Measurements from ENCODE around the gene CAMTA1.
A peak's percentile ranks its signal among the peaks of the same experiment; 100 is the strongest.

Gene CAMTA1

GRCh38 chr1:6802893-6803292 lies 17.6 kb downstream of the CAMTA1 start:
- H3K9ac ChIP-seq (ENCODE audit: low read length): no peak overlapping the region
- H3K4me3 ChIP-seq (ENCODE audit: low read length): no peak overlapping the region
- DNase-seq: no peak
- H3F3A ChIP-seq (ENCODE audit: insufficient read depth, low read length): no peaks in the 10 kb centered on the region
- TF ChIP-seq EZH2phosphoT487 (IDR thresholded peaks at IDR 0.05; ENCODE audit: low read length) (no peak), CTCF (IDR thresholded peaks at IDR 0.05; ENCODE audit: low read length) (no peak), EZH2 (optimal IDR thresholded peaks at IDR 0.05; ENCODE audit: low read depth, low read length) (no peak)
- peaks cover 90% of the 10 kb centered on the region for H3K79me2 ChIP-seq (ENCODE audit: low read length)
- no peak overlapping the region for H3K4me2 ChIP-seq (ENCODE audit: low read depth, low read length)
- no peaks in the 10 kb centered on the region for H3K36me3 ChIP-seq (replicated peaks; ENCODE audit: insufficient read depth, low read length)
- no peak overlapping the region for H2AFZ ChIP-seq (ENCODE audit: low read length)
- H3K27ac ChIP-seq (ENCODE audit: low read length): no peak overlapping the region
- H3K9me2 ChIP-seq (replicated peaks; ENCODE audit: insufficient read depth, low read length): no peaks in the 10 kb centered on the region
- H3K27me3 ChIP-seq (replicated peaks; ENCODE audit: insufficient read depth, low read length): no peaks in the 10 kb centered on the region
- no peaks in the 10 kb centered on the region for H3K9me3 ChIP-seq (replicated peaks; ENCODE audit: insufficient read depth, low read length)
- peaks cover 8% of the 10 kb centered on the region for H3K4me1 ChIP-seq (ENCODE audit: low read length)
- H4K20me1 ChIP-seq (ENCODE audit: insufficient read depth, low read length): no peaks in the 10 kb centered on the region; the same call in 1 of the 2 replicates

GRCh38 chr1:6803357-6803756 lies 18.1 kb downstream of the CAMTA1 start:
- H3K4me1 ChIP-seq (ENCODE audit: low read length): peaks cover 8% of the 10 kb centered on the region
- H3K79me2 ChIP-seq (ENCODE audit: low read length): peaks cover 91% of the 10 kb centered on the region
- H3K4me2 ChIP-seq (ENCODE audit: low read depth, low read length): no peak overlapping the region
- H3K9me2 ChIP-seq (replicated peaks; ENCODE audit: insufficient read depth, low read length): no peaks in the 10 kb centered on the region
- no peak overlapping the region for H3K27ac ChIP-seq (ENCODE audit: low read length)
- H3K9me3 ChIP-seq (replicated peaks; ENCODE audit: insufficient read depth, low read length): no peaks in the 10 kb centered on the region
- TF ChIP-seq EZH2 (optimal IDR thresholded peaks at IDR 0.05; ENCODE audit: low read depth, low read length): no peak
- TF ChIP-seq EZH2phosphoT487 (IDR thresholded peaks at IDR 0.05; ENCODE audit: low read length): no peak
- TF ChIP-seq CTCF (IDR thresholded peaks at IDR 0.05; ENCODE audit: low read length): no peak
- H4K20me1 ChIP-seq (ENCODE audit: insufficient read depth, low read length): no peaks in the 10 kb centered on the region; the same call in 1 of the 2 replicates
- no peak overlapping the region for H2AFZ ChIP-seq (ENCODE audit: low read length)
- no peaks in the 10 kb centered on the region for H3K27me3 ChIP-seq (replicated peaks; ENCODE audit: insufficient read depth, low read length)
- no peak overlapping the region for H3K9ac ChIP-seq (ENCODE audit: low read length)
- no peak overlapping the region for H3K4me3 ChIP-seq (ENCODE audit: low read length)
- no peaks in the 10 kb centered on the region for H3F3A ChIP-seq (ENCODE audit: insufficient read depth, low read length)
- H3K36me3 ChIP-seq (replicated peaks; ENCODE audit: insufficient read depth, low read length): no peaks in the 10 kb centered on the region
- no peak for DNase-seq

GRCh38 chr1:6805004-6805416 lies 19.8 kb downstream of the CAMTA1 start:
- H3K4me2 ChIP-seq (ENCODE audit: low read depth, low read length): no peak overlapping the region

GRCh38 chr1:6807782-6808181 lies 22.5 kb downstream of the CAMTA1 start:
- TF ChIP-seq CTCF (IDR thresholded peaks at IDR 0.05; ENCODE audit: low read length) (no peak), EZH2 (optimal IDR thresholded peaks at IDR 0.05; ENCODE audit: low read depth, low read length) (no peak), EZH2phosphoT487 (IDR thresholded peaks at IDR 0.05; ENCODE audit: low read length) (no peak)
- Histone ChIP-seq H3K27ac (ENCODE audit: low read length) (no peak overlapping the region), H3K27me3 (replicated peaks; ENCODE audit: insufficient read depth, low read length) (no peaks in the 10 kb centered on the region), H3K9me3 (replicated peaks; ENCODE audit: insufficient read depth, low read length) (no peaks in the 10 kb centered on the region), H3K36me3 (replicated peaks; ENCODE audit: insufficient read depth, low read length) (no peaks in the 10 kb centered on the region), H3K4me3 (ENCODE audit: low read length) (no peak overlapping the region), H3K9me2 (replicated peaks; ENCODE audit: insufficient read depth, low read length) (no peaks in the 10 kb centered on the region), H3K4me1 (ENCODE audit: low read length) (peaks cover 8% of the 10 kb centered on the region), H3K9ac (ENCODE audit: low read length) (no peak overlapping the region), H3K4me2 (ENCODE audit: low read depth, low read length) (no peak overlapping the region), H3F3A (ENCODE audit: insufficient read depth, low read length) (no peaks in the 10 kb centered on the region), H3K79me2 (ENCODE audit: low read length) (peaks cover 93% of the 10 kb centered on the region), H4K20me1 (ENCODE audit: insufficient read depth, low read length) (peaks cover 5% of the 10 kb centered on the region; the same call in 1 of the 2 replicates), H2AFZ (ENCODE audit: low read length) (no peak overlapping the region)
- no peak for DNase-seq

More at GRCh38 chr1:6805004-6805416, 19.8 kb downstream of the CAMTA1 start:
- H3K79me2 ChIP-seq (ENCODE audit: low read length): peaks cover 94% of the 10 kb centered on the region
- H3K9me3 ChIP-seq (replicated peaks; ENCODE audit: insufficient read depth, low read length): no peaks in the 10 kb centered on the region
- no peaks in the 10 kb centered on the region for H3F3A ChIP-seq (ENCODE audit: insufficient read depth, low read length)
- H3K4me3 ChIP-seq (ENCODE audit: low read length): no peak overlapping the region
- H3K4me1 ChIP-seq (ENCODE audit: low read length): peaks cover 8% of the 10 kb centered on the region
- H4K20me1 ChIP-seq (ENCODE audit: insufficient read depth, low read length): no peaks in the 10 kb centered on the region; the same call in 1 of the 2 replicates
- no peaks in the 10 kb centered on the region for H3K36me3 ChIP-seq (replicated peaks; ENCODE audit: insufficient read depth, low read length)
- H2AFZ ChIP-seq (ENCODE audit: low read length): no peak overlapping the region
- H3K27me3 ChIP-seq (replicated peaks; ENCODE audit: insufficient read depth, low read length): no peaks in the 10 kb centered on the region
- no peak overlapping the region for H3K9ac ChIP-seq (ENCODE audit: low read length)
- H3K9me2 ChIP-seq (replicated peaks; ENCODE audit: insufficient read depth, low read length): no peaks in the 10 kb centered on the region
- H3K27ac ChIP-seq (ENCODE audit: low read length): no peak overlapping the region
- TF ChIP-seq EZH2 (optimal IDR thresholded peaks at IDR 0.05; ENCODE audit: low read depth, low read length): no peak
- DNase-seq: peak; percentile 19
